K562 (cell line): ENCODE results near the gene GLUL. TPM values are rescaled to one million over a fixed set of nuclear protein-coding genes. Genes with fewer than 3 reads are reported as not detected.

Experiments
- DEAF1 ChIP-seq: fragments of 450-650 bp; formaldehyde crosslinking; IDR thresholded peaks from 2 replicates; pipeline ENCODE4 v1.4.0; 2020; ENCODE audit warnings: mild to moderate bottlenecking, moderate library complexity
- EP300 ChIP-seq: IDR thresholded peaks from 2 replicates; pipeline ENCODE4 v1.6.1; 2012; ENCODE audit warnings: low read length, improper control_type of control experiment
- FOXK1 ChIP-seq: sonication (generic); formaldehyde crosslinking; IDR thresholded peaks from 2 replicates; pipeline ENCODE4 v1.8.0; 2022; ENCODE audit warnings: missing genetic modification reagents, mild to moderate bottlenecking, borderline replicate concordance
- LEF1 ChIP-seq: fragments of 450-650 bp; IDR thresholded peaks from 2 replicates; pipeline ENCODE4 v1.6.1; 2016; ENCODE audit warnings: mild to moderate bottlenecking
- MAX ChIP-seq: sonication (generic); formaldehyde crosslinking; IDR thresholded peaks from 2 replicates; pipeline ENCODE4 v1.9.0; 2022; ENCODE audit warnings: mild to moderate bottlenecking, missing genetic modification reagents
- NONO ChIP-seq, 2 experiments: fragments of 200-400 bp in 1 of 2; fragments of 450-650 bp in 1 of 2; formaldehyde crosslinking in 1 of 2; IDR thresholded peaks; 2 replicates each; pipeline ENCODE4 v1.6.1; 2017; ENCODE audit warnings: low read depth in 2 of 2, mild to moderate bottlenecking in 2 of 2, moderate library complexity in 2 of 2, low read length in 1 of 2
- PATZ1 ChIP-seq: fragments of 250-450 bp; sonication (Bioruptor Pico); IDR thresholded peaks from 2 replicates; pipeline ENCODE4 v1.5.0; 2020; ENCODE audit warnings: mild to moderate bottlenecking, borderline replicate concordance
- PHF8 ChIP-seq: fragments of 200-600 bp; sonication (generic); IDR thresholded peaks from 2 replicates; pipeline ENCODE4 v1.6.1; 2012; ENCODE audit warnings: mixed run types, mild to moderate bottlenecking, inconsistent platforms, low read length, moderate library complexity, borderline replicate concordance
- PML ChIP-seq: IDR thresholded peaks from 2 replicates; pipeline ENCODE4 v1.6.1; 2012; ENCODE audit warnings: low read length, inconsistent platforms
- POU5F1 ChIP-seq: fragments of 150-350 bp; IDR thresholded peaks from 2 replicates; pipeline ENCODE4 v1.6.1; 2014; ENCODE audit warnings: borderline replicate concordance, low read length, low read depth, mild to moderate bottlenecking; ENCODE audit not compliant: partially characterized antibody
- RHOXF2B ChIP-seq: fragments of 250-450 bp; sonication (Bioruptor Pico); conservative IDR thresholded peaks from 2 replicates; pipeline ENCODE4 v1.5.1; 2021
- SETDB1 ChIP-seq: IDR thresholded peaks from one replicate; pipeline ENCODE4 v1.6.1; 2012; ENCODE audit warnings: low read length, control low read depth, inconsistent platforms
- TEAD4 ChIP-seq, 2 experiments: sonication (generic) in 1 of 2; formaldehyde crosslinking in 1 of 2; IDR thresholded peaks; 2 replicates each; pipeline versions ENCODE4 v1.6.1 to v1.8.0; 2012 to 2022; ENCODE audit warnings: borderline replicate concordance in 1 of 2, inconsistent platforms in 1 of 2, low read length in 1 of 2, mild to moderate bottlenecking in 1 of 2, missing genetic modification reagents in 1 of 2
- TFAP4 ChIP-seq: sonication (generic); formaldehyde crosslinking; IDR thresholded peaks from 2 replicates; pipeline ENCODE4 v1.8.0; 2022; ENCODE audit warnings: missing genetic modification reagents, mild to moderate bottlenecking, moderate library complexity, borderline replicate concordance
- TRIM28 ChIP-seq: fragments of 450-650 bp; IDR thresholded peaks from 2 replicates; pipeline ENCODE4 v1.6.1; 2017
- ZBTB33 ChIP-seq: sonication (generic); formaldehyde crosslinking; IDR thresholded peaks from 2 replicates; pipeline ENCODE4 v1.8.1; 2023; ENCODE audit warnings: mild to moderate bottlenecking, missing genetic modification reagents
- ZBTB43 ChIP-seq: sonication (generic); formaldehyde crosslinking; IDR thresholded peaks from 2 replicates; pipeline ENCODE4 v1.8.0; 2023; ENCODE audit warnings: mild to moderate bottlenecking, missing genetic modification reagents
- ZC3H4 ChIP-seq: sonication (generic); formaldehyde crosslinking; IDR thresholded peaks from 2 replicates; pipeline ENCODE4 v1.9.0; 2021; ENCODE audit warnings: missing genetic modification reagents, borderline replicate concordance
- ZNF41 ChIP-seq: fragments of 250-450 bp; sonication (Bioruptor Pico); conservative IDR thresholded peaks from 2 replicates; pipeline ENCODE4 v1.4.0; 2020; ENCODE audit warnings: mild to moderate bottlenecking
- polyA plus RNA-seq, 8 experiments: library from polyadenylated mRNA; depleted of rRNA in 4 of 8; stranded (reverse) in 5 of 8; unstranded in 3 of 8; fragments of >200 nt; fragmentation: Nextera tagmentation in 2 of 8; fragmentation: Illumina TruSeq in 1 of 8; extraction: Ambion mirVana in 2 of 8; extraction: Trizol in 1 of 8; gene quantifications; 2 replicates each; pipeline versions ENCODE4 v1.2.1 to v1.2.3, GENCODE V29; 2011 to 2014; ENCODE audit warnings: inconsistent platforms in 1 of 8, missing spikeins in 1 of 8
- total RNA-seq, 7 experiments: library from RNA; depleted of rRNA in 6 of 7; stranded (reverse); fragments of >200 nt in 6 of 7; fragmentation: Illumina TruSeq in 2 of 7; extraction: Trizol in 2 of 7; gene quantifications; 2 replicates each; pipeline versions ENCODE4 v1.2.1 to v1.2.3, GENCODE V29; 2011 to 2021; ENCODE audit warnings: low replicate concordance in 1 of 7

Gene GLUL
- total and polyA plus RNA-seq, 9 of the 15 experiments (the other 6 are each of a cell fraction or from before 2014, with no cell fraction given): 1,088 to 4,222 (median 1,338) TPM

GRCh38 chr1:182338806-182339370 is 52.7 kb downstream of the GLUL start (continued):
- TF ChIP-seq PATZ1: 0 out of 2 replicates have a peak, but pooled peaks have one; percentile 16
- TF ChIP-seq DEAF1 (CRISPR knock-in tag): peak; percentile 49; the same call in 1 of the 2 replicates
- peak; percentile 15; the same call in 1 of the 2 replicates for TF ChIP-seq ZBTB33
- no peak for TF ChIP-seq ZC3H4 (CRISPR knock-in tag)
- peak; percentile 93 for TF ChIP-seq TEAD4 (IDR thresholded peaks at IDR 0.05; ENCODE audit: low read length)
- TF ChIP-seq TEAD4 (CRISPR knock-in tag; IDR thresholded peaks at IDR 0.05; ENCODE audit: borderline replicate concordance): no peak
- no peak for TF ChIP-seq TRIM28
- TF ChIP-seq PML: peak; percentile 78
- 0 out of 2 replicates have a peak, but pooled peaks have one; percentile 8 for TF ChIP-seq MAX (CRISPR knock-in tag)
- no peak for TF ChIP-seq RHOXF2B (CRISPR knock-in tag)
- TF ChIP-seq PHF8: no peak
- no peak for TF ChIP-seq ZBTB43 (CRISPR knock-in tag)
- peak; percentile 61 for TF ChIP-seq LEF1
- no peak for TF ChIP-seq SETDB1
- TF ChIP-seq TFAP4: no peak; the same call in 1 of the 2 replicates
- TF ChIP-seq POU5F1: no peak
- no peak for TF ChIP-seq NONO (IDR thresholded peaks at IDR 0.05; ENCODE audit: low read depth in 2 of 2, low read length in 1 of 2)
- TF ChIP-seq EP300: peak; percentile 97
- no peak for TF ChIP-seq FOXK1
- TF ChIP-seq ZNF41 (CRISPR knock-in tag): 0 out of 2 replicates have a peak, but pooled peaks have one; percentile 13
